GM19043 (cell line): Measurements from ENCODE around the gene NOS3.

Source experiments
- ATAC-seq: cut with Tn5 transposase; IDR thresholded peaks from one replicate; pipeline ENCODE4 v1.9.1; 2021; ENCODE audit warnings: low read depth; ENCODE audit not compliant: unreplicated experiment

Gene NOS3

DNA sequence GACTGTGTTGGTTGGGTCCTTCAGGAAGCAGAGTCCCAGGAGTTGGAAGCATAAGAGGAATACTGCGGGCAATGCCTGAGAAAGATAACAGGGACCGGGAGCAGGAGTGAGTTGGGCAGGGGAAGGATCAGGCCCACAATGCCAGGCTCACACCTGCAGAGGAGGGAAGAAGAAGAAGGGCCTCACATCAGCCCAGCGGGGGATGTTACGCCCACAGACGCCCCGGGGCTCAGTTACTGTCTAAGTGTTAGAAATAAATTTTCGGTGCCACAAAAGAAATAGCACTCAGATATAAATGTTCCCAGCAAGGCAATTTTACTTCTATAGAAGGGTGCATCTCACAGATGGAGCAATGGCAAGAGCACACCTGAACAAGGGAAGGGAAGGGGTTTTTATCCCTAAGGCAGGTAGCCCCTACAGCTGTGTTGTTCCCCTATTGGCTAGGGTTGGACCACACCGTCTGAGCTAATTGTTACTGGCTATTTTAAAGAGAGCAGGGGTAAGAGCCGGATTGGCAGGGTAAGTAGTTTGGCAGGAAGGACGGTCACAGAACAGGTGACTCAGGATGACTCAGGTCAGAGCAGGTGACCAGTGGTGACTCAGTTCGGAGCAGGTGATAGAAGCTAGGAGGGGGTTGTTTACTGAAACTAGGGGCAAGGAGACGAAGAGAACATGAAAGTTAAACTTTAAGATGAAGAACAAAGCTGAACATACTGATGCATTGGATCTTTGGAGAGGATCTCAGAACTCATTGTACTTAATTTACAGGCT is at the start of gene NOS3:
TSS of gene NOS3 (plus strand) at position 602 of the 771 bp plus-strand sequence. CDS start 2,787 bp downstream, outside the sequence.
- no peak for ATAC-seq

DNA sequence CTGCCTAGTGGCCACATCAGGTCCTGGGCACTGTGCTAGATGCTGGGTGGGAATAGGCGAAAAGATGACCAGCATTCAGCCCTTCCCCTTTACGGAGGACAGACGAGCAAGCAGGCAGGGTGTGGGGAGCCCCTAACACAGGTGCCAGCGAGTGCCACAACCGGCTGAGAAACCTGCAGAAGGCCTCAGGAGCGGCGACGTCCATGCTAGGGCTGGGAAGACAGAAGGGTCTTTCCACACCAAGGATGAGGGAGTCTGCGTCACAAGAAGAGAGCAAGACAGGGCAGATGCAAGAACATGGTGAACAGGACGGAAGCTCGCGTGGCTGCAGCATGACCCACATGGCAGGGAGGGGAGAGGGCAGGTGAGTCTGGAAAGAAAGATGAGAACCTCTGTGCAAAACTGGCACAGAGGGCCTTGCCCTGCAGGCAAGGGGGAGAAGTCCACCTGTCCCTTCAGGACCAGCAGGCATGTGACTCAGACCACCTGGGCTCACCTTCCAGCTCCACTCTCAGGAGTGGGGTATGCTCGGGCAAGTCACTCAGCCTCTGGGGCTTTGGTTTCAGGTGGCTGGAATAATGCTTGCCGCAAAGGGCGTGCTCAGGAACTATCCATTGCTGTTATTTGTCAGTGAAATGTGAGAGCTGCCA is 49.3 kb upstream of the NOS3 start:
- ATAC-seq, result no peak

DNA sequence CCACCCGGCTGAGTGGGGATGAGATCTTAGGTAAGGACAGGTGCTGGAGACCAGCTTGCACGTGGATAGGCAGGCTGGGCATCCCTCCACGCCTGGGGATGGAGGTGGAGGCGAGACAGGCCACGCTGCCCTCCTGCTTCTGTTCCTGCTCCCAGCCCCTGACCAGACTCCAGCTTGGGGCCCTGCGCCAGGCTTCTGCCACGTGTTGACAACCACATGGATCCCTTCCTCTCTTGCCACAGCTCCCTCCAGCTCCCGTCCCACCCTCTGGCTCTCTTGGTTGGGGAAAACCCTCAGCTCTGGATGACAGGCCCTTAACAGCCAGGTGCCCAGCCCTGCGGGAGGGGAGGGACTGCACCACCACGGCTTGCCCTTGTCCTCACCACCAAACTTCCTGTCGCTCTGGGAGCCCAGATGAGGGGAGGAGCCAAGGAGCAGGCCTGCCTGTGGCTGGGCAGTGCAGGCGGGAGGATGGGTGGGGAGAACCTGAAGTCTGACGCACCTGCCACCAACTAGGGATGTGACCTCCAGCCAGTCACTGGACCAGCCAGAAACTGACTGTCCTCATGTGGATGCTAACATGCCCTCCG is 48.7 kb upstream of the NOS3 start:
- no peak for ATAC-seq

DNA sequence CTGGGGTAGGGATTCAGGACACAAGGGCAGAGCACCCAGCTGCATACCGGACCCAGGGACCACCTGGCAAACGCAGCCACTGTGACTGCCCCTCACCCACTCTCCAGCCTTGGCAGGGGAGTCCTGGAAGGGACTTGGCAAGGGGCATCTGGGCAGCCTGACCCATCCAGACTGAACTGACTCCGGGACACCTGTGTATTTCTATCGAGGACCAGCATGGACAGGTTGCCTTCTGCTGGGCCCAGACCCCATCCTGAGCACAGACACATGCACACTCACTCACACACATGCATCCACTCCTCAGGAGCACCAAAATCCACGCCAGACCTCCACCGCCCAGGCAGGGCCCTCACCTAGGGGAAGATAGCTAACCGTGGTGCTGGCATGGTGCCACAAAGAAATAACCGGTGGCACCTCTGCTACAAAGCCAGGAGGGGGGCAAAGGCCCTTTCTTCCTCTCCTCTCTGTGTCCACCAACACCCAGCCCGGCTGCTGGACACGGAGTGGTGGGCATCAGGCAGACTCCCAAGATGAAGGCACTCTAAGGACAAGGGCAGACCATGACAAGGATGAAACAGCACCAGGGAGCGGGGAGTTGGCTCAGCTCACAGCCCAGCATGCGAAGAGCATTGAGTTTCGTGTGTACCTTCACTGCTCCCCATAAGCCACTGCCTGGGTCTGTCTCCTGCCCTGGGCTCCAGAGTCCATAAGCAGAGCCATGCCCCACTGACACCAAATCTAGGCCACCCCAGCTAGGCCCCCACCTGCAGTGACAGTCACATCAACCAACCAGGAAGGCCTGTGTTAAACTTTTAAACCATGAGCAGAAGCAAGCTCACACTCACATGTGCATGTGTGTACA is 48.0 kb upstream of the NOS3 start:
- ATAC-seq, result no peak

DNA sequence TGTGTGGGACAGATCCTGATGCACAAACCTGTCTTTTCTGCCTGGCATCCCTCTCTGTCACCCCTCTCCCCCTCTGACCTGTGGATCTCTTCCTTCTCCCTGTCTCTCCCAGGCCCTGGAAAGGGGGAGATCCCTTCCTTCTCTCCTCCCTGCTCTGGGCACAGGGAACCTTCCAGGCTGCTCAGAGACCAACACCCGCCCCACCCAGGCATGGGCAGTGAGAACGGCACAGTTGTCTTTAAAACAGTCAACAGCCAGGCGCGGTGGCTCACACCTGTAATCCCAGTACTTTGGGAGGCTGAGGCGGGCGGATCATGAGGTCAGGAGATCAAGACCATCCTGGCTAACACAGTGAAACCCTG is 47.4 kb upstream of the NOS3 start:
- no peak for ATAC-seq

DNA sequence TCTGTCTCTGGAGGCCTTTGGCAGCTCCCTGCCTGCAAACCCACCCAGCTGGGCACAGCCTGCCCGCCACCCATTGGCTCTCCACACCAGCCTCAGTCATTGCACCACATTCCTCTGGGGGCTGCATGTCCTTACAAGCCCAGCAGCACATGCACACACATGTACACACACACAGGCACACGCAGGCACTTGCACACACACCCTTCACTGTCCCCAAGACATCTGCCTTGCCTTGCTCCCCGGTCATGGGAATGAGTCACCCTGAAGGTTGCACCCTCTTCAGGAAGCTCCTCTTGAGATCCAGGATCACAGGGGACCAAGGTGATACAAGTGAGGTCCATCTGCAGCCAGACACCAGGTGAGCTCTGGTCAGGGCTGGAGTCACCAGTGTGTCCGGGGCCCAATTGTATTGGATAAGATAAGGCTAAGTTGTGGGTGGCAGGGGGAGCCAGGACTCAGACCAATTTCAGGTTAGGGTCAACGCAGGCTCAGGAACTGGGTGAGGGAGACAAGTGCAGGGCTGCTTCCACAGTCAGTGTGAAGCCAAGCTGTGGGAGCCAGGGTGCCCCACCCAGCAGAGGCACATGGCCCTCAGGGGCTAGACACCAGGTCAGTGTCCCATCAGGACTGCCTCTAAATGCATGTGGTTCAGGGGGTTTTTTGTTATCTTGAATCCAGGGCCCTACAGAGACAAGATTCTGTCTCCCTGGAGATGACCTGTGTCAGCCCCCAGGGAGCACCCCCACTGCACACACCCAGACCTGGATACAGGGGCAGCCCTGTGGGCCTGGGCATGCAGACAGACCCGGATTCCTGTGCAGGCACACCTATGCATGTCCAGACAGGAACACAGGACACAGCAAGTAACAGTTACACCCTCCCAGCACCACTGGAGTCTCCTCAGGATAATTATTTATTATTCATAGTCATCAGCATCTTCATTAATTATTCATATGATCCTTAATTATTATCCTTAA is 46.5 kb upstream of the NOS3 start:
- no peak for ATAC-seq

DNA sequence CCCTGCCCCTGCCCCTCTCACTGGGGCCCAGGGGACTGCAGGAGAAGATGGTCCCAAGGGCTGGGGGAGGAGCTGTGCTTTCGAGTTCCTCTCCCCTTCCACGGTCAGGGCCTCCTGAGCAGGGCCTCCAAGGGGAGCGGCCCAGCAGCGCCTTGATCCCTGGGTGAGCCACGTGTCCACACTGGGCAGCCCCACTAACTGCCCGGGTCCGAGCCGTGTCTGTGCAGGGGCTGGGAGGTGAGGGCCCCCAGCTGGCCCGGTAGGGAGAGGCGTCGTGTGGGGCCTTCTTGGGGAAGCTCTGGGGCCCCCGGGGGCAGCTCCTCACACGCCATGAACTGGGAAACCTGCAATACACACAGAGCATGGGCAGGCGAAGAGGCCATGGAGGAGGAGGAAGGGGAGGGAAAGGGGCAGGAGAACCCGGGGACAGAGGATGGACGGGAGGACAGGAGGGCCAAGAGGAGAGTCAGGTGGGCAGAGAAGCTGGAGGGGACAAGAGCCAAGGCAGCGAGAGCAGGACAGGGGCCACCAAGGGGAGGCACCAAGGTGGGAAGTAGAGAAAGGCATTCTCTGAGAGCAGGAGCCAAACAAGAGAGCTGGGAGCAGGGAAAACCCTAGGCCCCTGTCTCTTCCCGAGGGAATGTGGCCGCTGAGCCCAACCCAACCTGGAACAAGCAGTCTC is 45.5 kb upstream of the NOS3 start:
- no peak for ATAC-seq

DNA sequence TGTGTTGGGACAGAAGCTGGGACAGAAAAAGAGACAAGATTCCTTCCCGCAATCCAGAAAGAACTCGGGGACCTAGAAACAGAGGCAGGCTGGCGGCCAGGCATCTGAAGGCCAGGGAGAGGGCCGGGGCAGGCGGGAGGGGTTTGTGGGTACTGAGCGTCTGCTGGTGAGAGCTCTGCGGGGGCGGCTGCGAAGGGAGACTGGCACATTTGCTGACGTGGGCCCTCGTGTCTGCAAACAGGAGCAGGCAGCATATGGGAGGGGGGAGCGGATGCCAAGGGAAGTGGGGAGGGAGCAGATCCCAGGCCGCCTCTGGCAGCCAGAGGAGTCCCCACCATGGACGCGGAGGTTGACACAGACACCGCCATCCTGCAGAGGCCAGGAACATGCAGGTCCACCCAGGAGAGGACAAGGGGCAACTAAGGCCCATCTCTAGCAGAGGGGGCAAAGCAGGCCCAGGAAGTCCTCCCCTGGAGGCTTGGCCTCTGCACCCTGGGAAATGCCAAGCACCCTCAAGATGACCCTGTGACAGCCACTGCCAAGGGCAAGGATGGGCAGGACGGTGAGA is 44.9 kb upstream of the NOS3 start:
- ATAC-seq, result no peak

DNA sequence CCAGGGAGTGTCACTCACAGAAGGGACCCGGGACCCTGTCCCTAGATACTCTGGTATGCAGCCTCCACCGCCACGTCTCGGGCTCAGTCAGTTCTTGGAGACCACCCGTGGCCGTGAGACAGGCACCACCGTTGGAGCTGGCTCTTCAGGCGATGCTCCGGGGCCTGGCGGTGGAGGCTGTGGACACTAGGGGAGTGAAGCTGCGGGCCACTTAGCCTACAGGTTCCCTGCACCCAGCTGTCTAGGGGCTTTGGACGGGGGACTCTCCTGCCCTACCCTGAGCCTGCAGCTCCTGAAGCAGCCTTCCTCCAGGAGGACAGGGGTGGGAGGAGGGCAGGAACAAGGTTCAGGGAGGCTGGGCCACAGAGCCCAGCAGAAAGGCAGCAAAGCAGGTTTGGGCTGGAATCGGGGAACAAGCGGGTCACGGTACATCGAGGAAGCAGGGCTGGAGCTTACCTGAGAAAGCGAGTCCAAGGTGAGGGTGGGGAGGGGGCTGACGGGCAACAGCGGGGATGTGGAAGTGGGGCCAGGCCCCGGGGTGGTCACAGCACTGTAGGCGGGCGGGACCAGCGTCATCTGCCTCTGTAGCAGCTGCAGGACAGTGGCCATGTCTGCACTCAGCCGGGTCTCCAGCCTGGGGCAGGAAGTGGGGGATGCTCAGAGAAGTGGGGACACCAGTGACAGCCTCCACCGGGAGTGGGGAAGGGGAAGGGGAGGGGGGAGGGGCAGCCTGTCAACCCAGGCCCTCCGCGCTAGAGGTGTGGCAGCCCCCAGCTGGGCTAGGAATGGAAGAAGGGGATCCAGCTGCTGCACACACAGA is 44.2 kb upstream of the NOS3 start:
- no peak for ATAC-seq

DNA sequence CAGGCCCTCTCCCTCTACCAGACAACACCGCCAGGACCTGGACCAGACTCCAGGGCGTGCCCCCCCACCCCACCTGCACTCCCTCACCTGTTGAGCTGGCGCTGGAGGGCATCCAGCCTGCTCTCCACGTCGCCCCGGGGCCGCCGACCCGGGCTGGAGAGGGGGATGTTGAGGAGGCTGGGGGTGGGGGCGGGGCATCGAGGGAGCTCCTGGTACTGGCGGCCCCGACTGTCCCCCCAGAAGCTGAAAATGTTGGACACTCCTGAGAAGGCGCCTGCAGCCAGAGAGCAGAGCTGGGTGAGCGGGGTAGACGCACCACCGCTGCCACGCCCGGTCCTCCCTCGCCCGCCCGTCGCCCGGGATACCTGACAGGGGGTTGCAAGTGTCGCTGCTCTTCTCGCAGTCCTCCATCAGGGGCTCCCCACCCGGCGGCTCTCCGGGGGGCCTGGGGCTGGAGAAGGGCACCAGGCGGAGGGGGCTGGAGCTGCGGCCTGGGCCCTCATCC is 43.5 kb upstream of the NOS3 start:
- no peak for ATAC-seq

DNA sequence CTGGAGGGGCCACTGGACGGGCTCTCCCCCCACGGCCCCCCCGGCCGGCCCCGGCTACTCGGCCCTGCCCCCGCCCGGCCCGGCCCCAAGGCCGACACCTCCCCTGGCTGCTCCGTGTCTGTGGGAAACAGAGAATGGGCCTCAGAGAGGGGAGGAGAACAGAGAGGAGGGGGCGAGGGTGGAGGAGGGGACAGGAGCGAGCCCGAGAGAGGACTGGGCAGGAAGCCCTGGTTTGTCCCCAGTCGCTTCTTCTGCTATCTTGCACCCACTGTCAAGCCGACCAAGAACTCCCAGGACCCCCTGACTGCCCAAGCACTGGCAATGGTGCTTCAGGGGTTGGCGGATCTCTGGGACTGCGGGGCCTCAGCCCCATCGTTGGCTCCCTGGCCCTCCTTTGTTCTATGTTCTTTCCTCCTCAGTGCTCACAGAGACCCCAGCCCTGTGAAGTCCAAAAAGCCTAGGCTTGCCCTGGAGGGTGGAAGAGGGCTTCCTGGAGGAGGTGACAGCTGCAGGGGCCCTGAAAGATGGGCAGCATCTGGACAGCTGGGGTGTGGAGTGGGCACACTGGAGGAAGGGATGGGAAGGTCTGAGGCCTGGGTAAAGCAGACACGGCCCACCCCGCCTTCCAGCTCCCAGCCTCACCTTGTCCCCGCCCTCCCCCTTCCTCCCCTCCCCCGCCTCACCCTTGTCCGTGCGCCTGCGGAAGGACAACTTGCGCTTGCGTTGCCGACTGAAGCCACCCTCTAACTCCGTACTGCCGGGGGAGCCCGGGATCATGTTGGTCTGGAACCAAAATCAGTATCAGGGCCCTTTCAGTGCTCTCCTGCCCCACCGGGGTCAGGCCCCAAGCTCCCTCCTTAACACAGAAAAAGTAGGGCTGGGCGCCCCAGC is 42.8 kb upstream of the NOS3 start:
- no peak for ATAC-seq

DNA sequence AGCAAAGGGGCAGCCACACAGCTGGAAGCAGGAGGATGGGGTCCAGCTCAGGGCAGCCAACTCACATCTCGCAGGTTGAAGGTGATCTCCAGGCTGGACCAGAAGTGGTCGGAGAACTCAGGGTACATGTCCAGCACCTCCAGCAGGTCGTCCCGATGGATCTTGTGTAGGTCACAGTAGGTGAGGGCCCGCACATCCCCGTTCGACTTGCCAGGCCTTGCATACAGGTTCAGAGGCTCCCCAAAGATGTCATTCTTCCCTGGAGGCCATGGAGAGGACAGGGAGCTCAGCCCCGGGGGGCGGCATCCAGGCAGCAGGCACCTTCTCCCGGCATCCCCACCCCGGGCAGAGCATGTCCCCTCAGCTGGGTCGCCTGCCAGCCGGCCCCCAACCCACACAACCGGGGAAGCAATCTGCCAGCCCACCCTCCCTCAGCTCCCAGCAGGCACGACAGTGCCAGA is 42.0 kb upstream of the NOS3 start:
- no peak for ATAC-seq

DNA sequence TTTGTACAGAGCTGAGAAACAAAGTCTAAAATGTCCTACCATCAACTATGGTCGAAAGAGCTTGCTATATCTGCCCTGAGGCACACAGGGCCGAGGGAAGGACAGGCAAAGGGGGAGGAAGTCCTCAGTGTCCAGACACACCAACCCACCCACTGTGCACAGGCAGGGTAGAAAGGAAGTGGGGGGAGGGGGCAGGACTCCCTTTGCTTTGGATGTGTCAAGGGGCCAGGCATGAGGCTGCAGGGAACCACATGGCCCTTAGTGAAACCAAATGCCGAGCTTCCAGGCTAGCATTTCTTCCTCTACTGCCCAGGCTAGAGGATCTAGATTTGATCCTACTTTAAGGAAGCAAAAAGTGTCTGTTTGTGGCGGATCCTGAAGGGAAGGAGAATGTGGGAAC is 41.3 kb upstream of the NOS3 start:
- ATAC-seq, result no peak

DNA sequence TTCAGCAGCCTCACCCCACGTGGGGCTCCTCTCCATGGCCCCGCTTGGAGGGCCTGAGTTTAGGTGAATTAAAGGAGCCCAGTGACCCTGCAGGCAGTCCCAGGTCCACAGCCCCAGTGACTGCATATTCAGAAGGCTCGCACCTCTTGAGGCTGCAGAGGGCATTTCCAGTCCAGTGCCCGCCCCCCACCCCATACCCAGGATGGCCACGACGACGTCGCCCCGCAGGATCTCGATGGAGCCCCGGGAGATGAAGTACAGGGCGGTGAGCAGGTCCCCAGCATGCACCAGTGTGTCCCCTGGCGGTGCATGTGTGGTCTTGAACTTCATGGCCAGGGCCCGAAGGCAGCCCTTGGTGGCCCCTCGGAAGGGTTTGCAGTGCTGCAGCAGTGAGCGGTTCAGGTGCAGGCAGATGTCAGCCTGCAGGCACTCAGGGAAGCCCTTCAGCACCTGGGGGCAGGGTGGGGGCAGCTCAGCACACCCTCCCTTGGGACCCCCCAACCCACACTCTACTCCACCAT is 40.8 kb upstream of the NOS3 start:
- ATAC-seq, result no peak

DNA sequence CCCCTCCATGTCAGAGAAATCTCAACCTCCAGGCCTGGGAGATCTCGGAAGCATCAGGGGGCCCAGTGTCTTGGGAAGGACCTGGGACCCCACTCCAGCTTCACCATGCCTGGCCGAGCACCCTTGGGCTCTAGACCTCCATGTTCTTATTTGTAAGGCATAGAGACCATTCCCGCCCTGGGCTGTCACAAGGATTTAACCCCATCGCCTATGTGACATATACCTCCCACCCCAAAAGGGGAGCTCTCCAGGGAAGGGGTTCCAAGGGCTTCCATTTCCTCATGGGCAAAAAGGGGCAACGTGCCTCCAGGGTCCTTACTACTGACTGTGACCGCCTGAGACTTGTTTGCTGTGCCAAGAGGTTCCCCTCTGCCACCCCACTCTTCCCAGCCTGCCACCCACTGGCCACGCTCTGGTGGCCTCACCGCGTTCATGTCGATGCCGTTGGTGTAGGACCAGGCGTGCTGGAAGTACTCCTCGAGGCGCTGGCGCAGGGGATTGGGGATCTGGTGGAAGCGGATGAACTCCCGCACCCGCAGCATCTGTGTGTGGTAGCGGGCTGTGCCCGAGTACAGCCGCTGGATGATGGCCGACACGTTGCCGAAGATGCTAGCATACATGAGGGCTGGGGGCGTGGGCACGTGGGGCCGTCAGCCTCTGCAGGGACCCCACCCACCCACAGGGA is 40.2 kb upstream of the NOS3 start:
- ATAC-seq, result no peak

DNA sequence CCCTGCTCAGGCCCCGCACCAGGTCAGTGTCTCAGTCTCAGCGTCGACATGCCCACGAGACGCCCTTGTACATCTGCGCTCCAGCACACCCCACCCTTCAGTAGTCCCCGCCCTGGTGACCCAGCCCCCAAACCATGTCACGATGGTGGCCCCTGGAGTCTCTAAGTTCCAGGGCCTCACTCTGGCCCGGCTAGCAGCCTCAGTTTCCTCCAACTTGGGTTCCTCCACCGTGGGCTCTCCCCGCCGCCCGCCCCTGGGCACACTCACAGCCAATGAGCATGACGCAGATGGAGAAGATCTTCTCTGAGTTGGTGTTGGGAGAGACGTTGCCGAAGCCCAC is 39.7 kb upstream of the NOS3 start:
- ATAC-seq, result no peak
